CD4-positive, alpha-beta T cell treated with Interleukin-4 for 1 hour (primary cell): Measurements from ENCODE around the gene KCNK6.

ENCODE experiments used
- DNase-seq, 2 donors: peaks; one replicate each; pipeline ENCODE4 v3.0.0-alpha.2; 2020 to 2022

KCNK6 gene

GRCh38 chr19:38319421-38320258 lies at the start of gene KCNK6:
Gene KCNK6 (plus strand): TSS chr19:38319845. CDS start chr19:38319951, 106 bp downstream.
- peak; percentile 45 to 50 for DNase-seq

- no peak for DNase-seq
Measured at GRCh38 chr19:38270587-38271167, 49.0 kb upstream of the KCNK6 start.

- DNase-seq = no peak
Measured at GRCh38 chr19:38273499-38273898, 46.1 kb upstream of the KCNK6 start.

- DNase-seq = no peak
Measured at GRCh38 chr19:38274739-38275138, 44.9 kb upstream of the KCNK6 start.

GRCh38 chr19:38276942-38277517 lies 42.6 kb upstream of the KCNK6 start:
- no peak for DNase-seq

GRCh38 chr19:38277549-38277948 lies 42.1 kb upstream of the KCNK6 start:
- no peak for DNase-seq

- no peak for DNase-seq
Measured at GRCh38 chr19:38277969-38278680, 41.5 kb upstream of the KCNK6 start.

- DNase-seq = no peak
Measured at GRCh38 chr19:38278751-38279150, 40.9 kb upstream of the KCNK6 start.

- no peak for DNase-seq
Measured at GRCh38 chr19:38280030-38280921, 39.4 kb upstream of the KCNK6 start.

- peak in 1 of 2 donors; percentile 36 for DNase-seq
Measured at GRCh38 chr19:38281811-38282566, 37.7 kb upstream of the KCNK6 start.

- no peak for DNase-seq
Measured at GRCh38 chr19:38283271-38283670, 36.4 kb upstream of the KCNK6 start.

GRCh38 chr19:38284422-38284821 lies 35.2 kb upstream of the KCNK6 start:
- no peak for DNase-seq

- no peak for DNase-seq
Measured at GRCh38 chr19:38285567-38285966, 34.1 kb upstream of the KCNK6 start.

- DNase-seq = peak; percentile 13 to 47
Measured at GRCh38 chr19:38287604-38288003, 32.0 kb upstream of the KCNK6 start.

GRCh38 chr19:38288123-38288855 lies 31.4 kb upstream of the KCNK6 start:
- DNase-seq = no peak

GRCh38 chr19:38289955-38290354 lies 29.7 kb upstream of the KCNK6 start:
- no peak for DNase-seq

- no peak for DNase-seq
Measured at GRCh38 chr19:38290631-38291147, 29.0 kb upstream of the KCNK6 start.

- no peak for DNase-seq
Measured at GRCh38 chr19:38291855-38292254, 27.8 kb upstream of the KCNK6 start.

GRCh38 chr19:38293281-38293680 lies 26.4 kb upstream of the KCNK6 start:
- no peak for DNase-seq

GRCh38 chr19:38294090-38294489 lies 25.6 kb upstream of the KCNK6 start:
- no peak for DNase-seq
